B cell (primary cell): ENCODE measurements around the gene ADO. TPM values are rescaled to one million over a fixed set of nuclear protein-coding genes. Genes with fewer than 3 reads are reported as not detected.

Experiments used
- ATAC-seq: fragments of 200-7000 bp; cut with Tn5 transposase; one replicate; pipeline ENCODE4 v1.10.0; 2021; ENCODE audit warnings: low read depth, mild to moderate bottlenecking, moderate number of reproducible peaks, moderate library complexity
- CTCF ChIA-PET: fragments of 350-600 bp; sonication (Branson Sonifier 250); formaldehyde crosslinking; loops from one replicate; lab custom pipeline; 2021; ENCODE audit warnings: antibody characterized with exemption, inconsistent platforms; lab: Charles Lee
- POLR2A ChIA-PET: fragments of 350-600 bp; sonication (Branson Sonifier 250); formaldehyde crosslinking; loops from one replicate; lab custom pipeline; 2021; ENCODE audit warnings: antibody characterized with exemption; lab: Charles Lee
- DNase-seq: peaks from one replicate; pipeline ENCODE4 v3.0.0; 2013
- H2AFZ ChIP-seq: 2 replicates; pipeline ENCODE4 v1.6.1; 2012; ENCODE audit warnings: mild to moderate bottlenecking, low read depth, low read length; ENCODE audit not compliant: insufficient read depth, poor library complexity, severe bottlenecking
- H3K27ac ChIP-seq, 2 donors: 1 replicate in 1 of 2; 2 replicates in 1 of 2; pipeline ENCODE4 v1.5.1; 2012 to 2013; ENCODE audit warnings: low read length in 2 of 2, mild to moderate bottlenecking in 2 of 2, moderate library complexity in 1 of 2
- H3K27me3 ChIP-seq, 4 experiments: fragments of 200-600 bp in 1 of 4; sonication (generic) in 1 of 4; replicated peaks in 1 of 4; 1 replicate in 2 of 4; 2 replicates in 2 of 4; pipeline versions ENCODE4 v1.6.1 to v1.7.0; 2013 to 2016; ENCODE audit warnings: low read length in 3 of 4, mild to moderate bottlenecking in 2 of 4, mixed read lengths in 1 of 4, moderate library complexity in 1 of 4; ENCODE audit not compliant: insufficient read depth in 4 of 4, control insufficient read depth in 3 of 4; ENCODE audit errors: control extremely low read depth in 1 of 4
- H3K36me3 ChIP-seq, 2 experiments: replicated peaks in 1 of 2; 1 replicate in 1 of 2; 2 replicates in 1 of 2; pipeline versions ENCODE4 v1.6.1 to v1.7.1; 2013; ENCODE audit warnings: low read length in 1 of 2; ENCODE audit not compliant: insufficient read depth in 2 of 2, control insufficient read depth in 1 of 2; ENCODE audit errors: control extremely low read depth in 1 of 2, extremely low read depth in 1 of 2
- H3K4me1 ChIP-seq, 2 donors: fragments of 200-600 bp in 1 of 2; sonication (generic) in 1 of 2; 1 replicate in 1 of 2; 2 replicates in 1 of 2; pipeline versions ENCODE4 v1.5.1 to v1.6.1; 2013 to 2017; ENCODE audit warnings: low read length in 2 of 2; ENCODE audit not compliant: control insufficient read depth in 2 of 2, insufficient read depth in 2 of 2
- H3K4me2 ChIP-seq: replicated peaks from 2 replicates; pipeline ENCODE3; 2012; ENCODE audit warnings: mild to moderate bottlenecking, low read depth, low read length; ENCODE audit not compliant: poor library complexity, severe bottlenecking
- H3K4me3 ChIP-seq, 5 experiments: fragments of 200-600 bp in 1 of 5; sonication (generic) in 1 of 5; 1 replicate in 3 of 5; 2 replicates in 2 of 5; pipeline versions ENCODE4 v1.5.1 to v1.7.0; 2011 to 2016; ENCODE audit warnings: low read length in 4 of 5, mild to moderate bottlenecking in 4 of 5, low read depth in 2 of 5, control low read depth in 1 of 5, moderate library complexity in 1 of 5; ENCODE audit not compliant: insufficient read depth in 1 of 5; ENCODE audit errors: control extremely low read depth in 1 of 5, extremely low read depth in 1 of 5
- H3K79me2 ChIP-seq: fragments of 200-600 bp; sonication (generic); one replicate; pipeline ENCODE4 v1.6.0; 2016; ENCODE audit warnings: low read length; ENCODE audit not compliant: control insufficient read depth, insufficient read depth
- H3K9ac ChIP-seq: fragments of 200-600 bp; sonication (generic); 2 replicates; pipeline ENCODE4 v1.6.1; 2017; ENCODE audit warnings: mild to moderate bottlenecking, low read length, moderate library complexity
- H3K9me3 ChIP-seq, 3 donors: one replicate each; pipeline versions ENCODE4 v1.6.1 to v1.7.1; 2013; ENCODE audit warnings: low read length in 2 of 3; ENCODE audit not compliant: control insufficient read depth in 2 of 3, insufficient read depth in 1 of 3; ENCODE audit errors: control extremely low read depth in 1 of 3
- H4K20me1 ChIP-seq: 2 replicates; pipeline ENCODE4 v1.6.0; 2012; ENCODE audit warnings: mild to moderate bottlenecking, low read length; ENCODE audit not compliant: insufficient read depth, control insufficient read depth, poor library complexity, severe bottlenecking
- H3K27ac Mint-ChIP-seq: one replicate; pipeline ENCODE4 v1.8.0; 2021; ENCODE audit warnings: mixed read lengths
- H3K27me3 Mint-ChIP-seq: one replicate; pipeline ENCODE4 v1.8.0; 2021; ENCODE audit warnings: mixed read lengths
- H3K4me1 Mint-ChIP-seq: one replicate; pipeline ENCODE4 v1.8.0; 2021; ENCODE audit warnings: mixed read lengths
- H3K4me3 Mint-ChIP-seq: one replicate; pipeline ENCODE4 v1.8.0; 2021; ENCODE audit warnings: mixed read lengths
- H3K9me3 Mint-ChIP-seq: one replicate; pipeline ENCODE4 v1.8.0; 2022; ENCODE audit warnings: mixed read lengths; ENCODE audit not compliant: insufficient read depth
- EZH2 ChIP-seq: IDR thresholded peaks from 2 replicates; pipeline ENCODE4 v1.6.1; 2012; ENCODE audit warnings: borderline replicate concordance, low read depth, mild to moderate bottlenecking, moderate library complexity, low read length; ENCODE audit not compliant: insufficient read depth, poor library complexity, severe bottlenecking
- WGBS: methylation state at CpG from one replicate; pipeline ENCODE4 v1.1.5; 2013; ENCODE audit warnings: missing lambda C conversion rate; ENCODE audit not compliant: insufficient coverage; 5-methylcytosine and 5-hydroxymethylcytosine counted together
- intact Hi-C: fragments of 100-400 bp; cut with micrococcal nuclease; formaldehyde crosslinking; loops from one replicate; pipeline ENCODE4 v1.10.0; 2022
- polyA plus RNA-seq: library from polyadenylated mRNA; depleted of rRNA; stranded (reverse); fragments of >200 nt; gene quantifications from 2 replicates; pipeline ENCODE4 v1.2.3, GENCODE V29; 2012
- total RNA-seq, 2 donors: library from RNA; stranded (reverse); fragments of 120-200 nt in 1 of 2; gene quantifications; 1 replicate in 1 of 2; 2 replicates in 1 of 2; pipeline versions ENCODE4 v1.2.3 to v1.2.4, GENCODE V29; 2013 to 2022
- TF ChIP-seq, protein P1 (sequence below): fragments of 200-600 bp; IDR thresholded peaks from one replicate; pipeline ENCODE4 v1.8.0; 2022; ENCODE audit warnings: antibody characterized with exemption, mild to moderate bottlenecking

Gene ADO
- total and polyA plus RNA-seq, 2 donors (not counting 1 experiment from before 2014, with no cell fraction given), result 9.4 to 18.4 TPM

DNA sequence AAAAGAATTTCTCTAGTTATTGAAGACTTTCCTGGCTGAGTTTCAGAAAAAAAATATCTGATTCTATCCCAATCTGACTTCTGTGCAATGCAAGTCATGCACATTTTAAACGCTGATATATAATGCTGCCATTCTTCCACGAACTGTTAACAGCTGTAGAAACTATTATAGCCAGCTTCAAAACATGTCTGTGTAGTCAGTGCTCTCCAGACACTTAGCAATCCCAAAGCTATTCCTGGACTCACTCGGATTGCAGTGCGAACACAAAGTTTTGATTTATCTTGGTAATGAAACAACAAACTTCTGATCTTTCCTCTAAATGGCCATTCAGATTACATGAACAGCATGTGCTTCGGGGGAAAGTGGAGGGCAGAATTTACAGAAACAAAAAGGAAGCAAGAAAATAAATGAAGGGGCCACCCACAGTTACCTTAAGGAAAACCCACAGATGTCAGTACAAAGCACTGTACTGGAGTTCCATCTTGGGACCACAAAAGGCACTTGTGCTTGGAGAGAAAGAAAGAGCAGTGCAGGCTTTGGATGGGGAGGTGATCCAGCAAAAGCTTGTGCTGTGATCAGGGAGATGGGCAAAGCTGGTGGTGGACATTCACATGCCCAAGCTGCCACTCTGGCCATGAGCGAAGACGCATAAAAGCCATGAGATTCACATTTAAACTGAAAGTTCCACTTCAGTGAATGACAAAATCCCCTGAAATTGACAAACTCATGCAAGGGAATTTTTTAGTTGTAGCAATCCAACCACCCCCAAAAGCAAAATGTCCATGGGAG, 32.1 kb upstream of the ADO start:
- CTCF ChIA-PET, result interaction anchor here (0.9 kb wide), 2 partner anchors 32 to 162 kb away, joined by 3 to 4 read pairs; no protein-coding TSS in a partner anchor

DNA sequence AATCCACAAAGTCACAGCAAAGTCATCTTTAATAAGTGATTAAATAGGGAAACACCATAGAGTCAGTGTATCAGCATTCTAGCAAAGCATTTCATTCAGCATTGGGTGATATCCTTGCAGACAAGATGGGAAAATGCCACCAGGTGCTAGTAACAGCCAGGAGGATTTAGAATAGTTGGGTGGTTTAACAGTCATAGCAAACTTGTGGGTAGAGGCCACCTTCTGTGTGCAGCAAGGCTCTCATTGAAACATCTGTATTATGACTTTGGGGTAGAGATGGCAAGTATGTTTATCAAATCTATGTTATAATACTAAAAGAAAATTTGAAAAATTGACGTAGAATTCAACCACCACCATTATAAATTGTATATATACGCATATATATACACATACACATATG, 26.4 kb upstream of the ADO start:
- Histone ChIP-seq H3K79me2 (no peaks in the 10 kb centered on the region), H3K4me3 (no peak overlapping the region), H3K4me2 (no peak overlapping the region), H3K4me1 (peaks cover 25 to 27% of the 10 kb centered on the region in 2 donors), H4K20me1 (no peaks in the 10 kb centered on the region), H3K27ac (no peak overlapping the region), H3K27me3 (no peaks in the 10 kb centered on the region), H3K9ac (no peak overlapping the region), H3K36me3 (no peaks in the 10 kb centered on the region), H2AFZ (no peak overlapping the region), H3K9me3 (peaks cover 0 to 6% (median 0%) of the 10 kb centered on the region in 3 donors)
- no peak overlapping the region for H3K27ac Mint-ChIP-seq
- H3K4me1 Mint-ChIP-seq, result peaks cover 33% of the 10 kb centered on the region
- WGBS, result no CpG with 5 or more reads among the region's 2 CpGs
- ATAC-seq (no peak), DNase-seq (no peak)
- H3K27me3 Mint-ChIP-seq, result no peaks in the 10 kb centered on the region
- no peak overlapping the region for H3K4me3 Mint-ChIP-seq
- TF ChIP-seq, protein P1, sequence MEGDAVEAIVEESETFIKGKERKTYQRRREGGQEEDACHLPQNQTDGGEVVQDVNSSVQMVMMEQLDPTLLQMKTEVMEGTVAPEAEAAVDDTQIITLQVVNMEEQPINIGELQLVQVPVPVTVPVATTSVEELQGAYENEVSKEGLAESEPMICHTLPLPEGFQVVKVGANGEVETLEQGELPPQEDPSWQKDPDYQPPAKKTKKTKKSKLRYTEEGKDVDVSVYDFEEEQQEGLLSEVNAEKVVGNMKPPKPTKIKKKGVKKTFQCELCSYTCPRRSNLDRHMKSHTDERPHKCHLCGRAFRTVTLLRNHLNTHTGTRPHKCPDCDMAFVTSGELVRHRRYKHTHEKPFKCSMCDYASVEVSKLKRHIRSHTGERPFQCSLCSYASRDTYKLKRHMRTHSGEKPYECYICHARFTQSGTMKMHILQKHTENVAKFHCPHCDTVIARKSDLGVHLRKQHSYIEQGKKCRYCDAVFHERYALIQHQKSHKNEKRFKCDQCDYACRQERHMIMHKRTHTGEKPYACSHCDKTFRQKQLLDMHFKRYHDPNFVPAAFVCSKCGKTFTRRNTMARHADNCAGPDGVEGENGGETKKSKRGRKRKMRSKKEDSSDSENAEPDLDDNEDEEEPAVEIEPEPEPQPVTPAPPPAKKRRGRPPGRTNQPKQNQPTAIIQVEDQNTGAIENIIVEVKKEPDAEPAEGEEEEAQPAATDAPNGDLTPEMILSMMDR, result no peak
- no peak for TF ChIP-seq EZH2
- ChIA-PET POLR2A (no interaction called here), CTCF (no interaction called here)
- peaks cover 4% of the 10 kb centered on the region for H3K9me3 Mint-ChIP-seq
- intact Hi-C loops, result loop anchor here (2.0 kb wide), 4 partner anchors 27 to 97 kb away; partner anchors contain the start of gene ADO

More for the DNA sequence above, 32.1 kb upstream of the ADO start:
- Mint-ChIP-seq H3K27me3 (peaks cover 4% of the 10 kb centered on the region), H3K4me3 (no peak overlapping the region), H3K9me3 (peaks cover 4% of the 10 kb centered on the region), H3K27ac (no peak overlapping the region), H3K4me1 (peaks cover 10% of the 10 kb centered on the region)
- POLR2A ChIA-PET, result no interaction called here
- no peak overlapping the region for H3K4me2 ChIP-seq
- no peak for ATAC-seq
- H3K79me2 ChIP-seq, result no peaks in the 10 kb centered on the region
- no peak for DNase-seq
- no peak overlapping the region for H3K9ac ChIP-seq
- no peaks in the 10 kb centered on the region for H3K36me3 ChIP-seq
- no peak overlapping the region for H2AFZ ChIP-seq
- H4K20me1 ChIP-seq, result no peaks in the 10 kb centered on the region
- intact Hi-C loops, result no loop called here
- no peak overlapping the region for H3K27ac ChIP-seq
- no peaks in the 10 kb centered on the region for H3K27me3 ChIP-seq
- H3K4me1 ChIP-seq, result peaks cover 0 to 2% of the 10 kb centered on the region in 2 donors
- TF ChIP-seq, protein P1, result no peak
- no peak for TF ChIP-seq EZH2
- H3K4me3 ChIP-seq, result no peak overlapping the region
- WGBS, result 81% methylated on average over 5 of the region's 7 CpGs
- no peaks in the 10 kb centered on the region for H3K9me3 ChIP-seq
